ENCODE results near the gene FAM124B. TPM values are rescaled to one million over a fixed set of nuclear protein-coding genes. Genes with fewer than 3 reads are reported as not detected.

FAM124B gene
- polyA plus RNA-seq, 1 of the 3 experiments (the other 2 are of a cell fraction), result not detected

- no peak for TF ChIP-seq EP300 (IDR thresholded peaks at IDR 0.05; ENCODE audit: borderline replicate concordance in 1 of 2, low read depth in 1 of 2, low read length in 1 of 2)
- TF ChIP-seq, protein P1, sequence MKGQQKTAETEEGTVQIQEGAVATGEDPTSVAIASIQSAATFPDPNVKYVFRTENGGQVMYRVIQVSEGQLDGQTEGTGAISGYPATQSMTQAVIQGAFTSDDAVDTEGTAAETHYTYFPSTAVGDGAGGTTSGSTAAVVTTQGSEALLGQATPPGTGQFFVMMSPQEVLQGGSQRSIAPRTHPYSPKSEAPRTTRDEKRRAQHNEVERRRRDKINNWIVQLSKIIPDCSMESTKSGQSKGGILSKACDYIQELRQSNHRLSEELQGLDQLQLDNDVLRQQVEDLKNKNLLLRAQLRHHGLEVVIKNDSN (IDR thresholded peaks at IDR 0.05; ENCODE audit: borderline replicate concordance, low read depth), result no peak
- no peak for TF ChIP-seq NFIC (IDR thresholded peaks at IDR 0.05; ENCODE audit: borderline replicate concordance)
- TF ChIP-seq, protein P2, sequence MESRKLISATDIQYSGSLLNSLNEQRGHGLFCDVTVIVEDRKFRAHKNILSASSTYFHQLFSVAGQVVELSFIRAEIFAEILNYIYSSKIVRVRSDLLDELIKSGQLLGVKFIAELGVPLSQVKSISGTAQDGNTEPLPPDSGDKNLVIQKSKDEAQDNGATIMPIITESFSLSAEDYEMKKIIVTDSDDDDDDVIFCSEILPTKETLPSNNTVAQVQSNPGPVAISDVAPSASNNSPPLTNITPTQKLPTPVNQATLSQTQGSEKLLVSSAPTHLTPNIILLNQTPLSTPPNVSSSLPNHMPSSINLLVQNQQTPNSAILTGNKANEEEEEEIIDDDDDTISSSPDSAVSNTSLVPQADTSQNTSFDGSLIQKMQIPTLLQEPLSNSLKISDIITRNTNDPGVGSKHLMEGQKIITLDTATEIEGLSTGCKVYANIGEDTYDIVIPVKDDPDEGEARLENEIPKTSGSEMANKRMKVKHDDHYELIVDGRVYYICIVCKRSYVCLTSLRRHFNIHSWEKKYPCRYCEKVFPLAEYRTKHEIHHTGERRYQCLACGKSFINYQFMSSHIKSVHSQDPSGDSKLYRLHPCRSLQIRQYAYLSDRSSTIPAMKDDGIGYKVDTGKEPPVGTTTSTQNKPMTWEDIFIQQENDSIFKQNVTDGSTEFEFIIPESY (IDR thresholded peaks at IDR 0.05; ENCODE audit: borderline replicate concordance, low read depth), result no peak
- no peak for TF ChIP-seq TCF12 (IDR thresholded peaks at IDR 0.05)
- no peak for TF ChIP-seq TEAD4 (IDR thresholded peaks at IDR 0.05; ENCODE audit: borderline replicate concordance, insufficient read depth)
- TF ChIP-seq MXI1 (IDR thresholded peaks at IDR 0.05; ENCODE audit: low read depth, low read length), result no peak
Observed at GRCh38 chr2:224426656-224427055, 24.7 kb upstream of the FAM124B start (continued).

- TF ChIP-seq MEF2A (IDR thresholded peaks at IDR 0.05; ENCODE audit: borderline replicate concordance, low read depth), result no peak
- TF ChIP-seq SIN3A (IDR thresholded peaks at IDR 0.05; ENCODE audit: borderline replicate concordance, low read depth, low read length), result no peak
- TF ChIP-seq, protein P1 (IDR thresholded peaks at IDR 0.05; ENCODE audit: borderline replicate concordance, low read depth), result no peak
- TF ChIP-seq EZH2phosphoT487 (IDR thresholded peaks at IDR 0.05; ENCODE audit: borderline replicate concordance, low read depth), result no peak
- TF ChIP-seq RFX5 (IDR thresholded peaks at IDR 0.05; ENCODE audit: low read length), result no peak
- no peak for TF ChIP-seq MXI1 (IDR thresholded peaks at IDR 0.05; ENCODE audit: low read depth, low read length)
- TF ChIP-seq, protein P3, sequence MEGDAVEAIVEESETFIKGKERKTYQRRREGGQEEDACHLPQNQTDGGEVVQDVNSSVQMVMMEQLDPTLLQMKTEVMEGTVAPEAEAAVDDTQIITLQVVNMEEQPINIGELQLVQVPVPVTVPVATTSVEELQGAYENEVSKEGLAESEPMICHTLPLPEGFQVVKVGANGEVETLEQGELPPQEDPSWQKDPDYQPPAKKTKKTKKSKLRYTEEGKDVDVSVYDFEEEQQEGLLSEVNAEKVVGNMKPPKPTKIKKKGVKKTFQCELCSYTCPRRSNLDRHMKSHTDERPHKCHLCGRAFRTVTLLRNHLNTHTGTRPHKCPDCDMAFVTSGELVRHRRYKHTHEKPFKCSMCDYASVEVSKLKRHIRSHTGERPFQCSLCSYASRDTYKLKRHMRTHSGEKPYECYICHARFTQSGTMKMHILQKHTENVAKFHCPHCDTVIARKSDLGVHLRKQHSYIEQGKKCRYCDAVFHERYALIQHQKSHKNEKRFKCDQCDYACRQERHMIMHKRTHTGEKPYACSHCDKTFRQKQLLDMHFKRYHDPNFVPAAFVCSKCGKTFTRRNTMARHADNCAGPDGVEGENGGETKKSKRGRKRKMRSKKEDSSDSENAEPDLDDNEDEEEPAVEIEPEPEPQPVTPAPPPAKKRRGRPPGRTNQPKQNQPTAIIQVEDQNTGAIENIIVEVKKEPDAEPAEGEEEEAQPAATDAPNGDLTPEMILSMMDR (IDR thresholded peaks at IDR 0.05), result no peak
- TF ChIP-seq EP300 (IDR thresholded peaks at IDR 0.05; ENCODE audit: borderline replicate concordance in 1 of 2, low read depth in 1 of 2, low read length in 1 of 2), result no peak
- TF ChIP-seq TEAD4 (IDR thresholded peaks at IDR 0.05; ENCODE audit: borderline replicate concordance, insufficient read depth), result no peak
- TF ChIP-seq POLR2AphosphoS5 (IDR thresholded peaks at IDR 0.05; ENCODE audit: low read depth, low read length), result no peak
- TF ChIP-seq, protein P4, sequence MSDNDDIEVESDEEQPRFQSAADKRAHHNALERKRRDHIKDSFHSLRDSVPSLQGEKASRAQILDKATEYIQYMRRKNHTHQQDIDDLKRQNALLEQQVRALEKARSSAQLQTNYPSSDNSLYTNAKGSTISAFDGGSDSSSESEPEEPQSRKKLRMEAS (IDR thresholded peaks at IDR 0.05; ENCODE audit: low read depth), result no peak
- TF ChIP-seq REST (IDR thresholded peaks at IDR 0.05; ENCODE audit: low read depth, low read length), result no peak
- no peak for TF ChIP-seq GABPA (IDR thresholded peaks at IDR 0.05; ENCODE audit: low read depth)
- TF ChIP-seq SMC3 (IDR thresholded peaks at IDR 0.05; ENCODE audit: low read depth, low read length), result no peak
- TF ChIP-seq YY1 (IDR thresholded peaks at IDR 0.05; ENCODE audit: low read depth), result no peak
- no peak for TF ChIP-seq CHD2 (IDR thresholded peaks at IDR 0.05; ENCODE audit: low read length, partially characterized antibody)
- no peak for TF ChIP-seq RXRA (IDR thresholded peaks at IDR 0.05; ENCODE audit: borderline replicate concordance, low read depth)
- no peak for TF ChIP-seq FOSL2 (IDR thresholded peaks at IDR 0.05; ENCODE audit: borderline replicate concordance, low read depth)
- TF ChIP-seq TCF12 (IDR thresholded peaks at IDR 0.05), result no peak
- TF ChIP-seq RCOR1 (IDR thresholded peaks at IDR 0.05; ENCODE audit: low read length), result no peak
- Histone ChIP-seq H2AFZ (ENCODE audit: low read depth) (no peak overlapping the region), H3K9me2 (no peaks in the 10 kb centered on the region), H3K4me1 (ENCODE audit: control insufficient read depth in 1 of 2, insufficient read depth in 2 of 2, low read depth in 1 of 2, low read length in 1 of 2) (no peaks in the 10 kb centered on the region), H3K4me3 (ENCODE audit: low read depth in 2 of 2, low read length in 1 of 2) (no peak overlapping the region), H3F3A (replicated peaks; ENCODE audit: insufficient read depth) (no peaks in the 10 kb centered on the region), H3K9me3 (no peaks in the 10 kb centered on the region; the same call in 1 of the 2 replicates), H4K20me1 (ENCODE audit: insufficient read depth) (no peaks in the 10 kb centered on the region), H3K27me3 (ENCODE audit: insufficient read depth) (no peaks in the 10 kb centered on the region), H3K36me3 (replicated peaks in 1 of 2; ENCODE audit: control insufficient read depth in 1 of 2, insufficient read depth in 2 of 2, low read length in 1 of 2) (no peaks in the 10 kb centered on the region), H3K4me2 (no peak overlapping the region), H3K9ac (no peak overlapping the region), H3K79me2 (ENCODE audit: insufficient read depth) (no peaks in the 10 kb centered on the region), H3K27ac (ENCODE audit: low read depth in 2 of 2, low read length in 1 of 2) (no peak overlapping the region)
- ChIA-PET CTCF (interaction anchor here (1.2 kb wide), 1 partner anchor 51 kb away, joined by 4 read pairs; no protein-coding TSS in a partner anchor), POLR2A (no interaction called here)
- WGBS (ENCODE audit: low lambda C conversion rate), result 46% methylated on average over 2 of the region's 2 CpGs
- no peak for DNase-seq
Observed at GRCh38 chr2:224421065-224421464, 19.2 kb upstream of the FAM124B start.
